HG03135 (cell line): ENCODE results near the gene POLR2A.
"Not testable (repeated sequence)": the region's sequence is repeated elsewhere in the genome, so short reads cannot be mapped to it uniquely, and the experiment has no call there.

Experiments used
- ATAC-seq: cut with Tn5 transposase; IDR thresholded peaks from one replicate; pipeline ENCODE4 v1.9.1; 2021; ENCODE audit warnings: mild to moderate bottlenecking, moderate library complexity; ENCODE audit not compliant: unreplicated experiment

POLR2A gene

GRCh38 chr17:7478276-7479212, 5.6 kb upstream of the POLR2A start:
- no peak for ATAC-seq

DNA sequence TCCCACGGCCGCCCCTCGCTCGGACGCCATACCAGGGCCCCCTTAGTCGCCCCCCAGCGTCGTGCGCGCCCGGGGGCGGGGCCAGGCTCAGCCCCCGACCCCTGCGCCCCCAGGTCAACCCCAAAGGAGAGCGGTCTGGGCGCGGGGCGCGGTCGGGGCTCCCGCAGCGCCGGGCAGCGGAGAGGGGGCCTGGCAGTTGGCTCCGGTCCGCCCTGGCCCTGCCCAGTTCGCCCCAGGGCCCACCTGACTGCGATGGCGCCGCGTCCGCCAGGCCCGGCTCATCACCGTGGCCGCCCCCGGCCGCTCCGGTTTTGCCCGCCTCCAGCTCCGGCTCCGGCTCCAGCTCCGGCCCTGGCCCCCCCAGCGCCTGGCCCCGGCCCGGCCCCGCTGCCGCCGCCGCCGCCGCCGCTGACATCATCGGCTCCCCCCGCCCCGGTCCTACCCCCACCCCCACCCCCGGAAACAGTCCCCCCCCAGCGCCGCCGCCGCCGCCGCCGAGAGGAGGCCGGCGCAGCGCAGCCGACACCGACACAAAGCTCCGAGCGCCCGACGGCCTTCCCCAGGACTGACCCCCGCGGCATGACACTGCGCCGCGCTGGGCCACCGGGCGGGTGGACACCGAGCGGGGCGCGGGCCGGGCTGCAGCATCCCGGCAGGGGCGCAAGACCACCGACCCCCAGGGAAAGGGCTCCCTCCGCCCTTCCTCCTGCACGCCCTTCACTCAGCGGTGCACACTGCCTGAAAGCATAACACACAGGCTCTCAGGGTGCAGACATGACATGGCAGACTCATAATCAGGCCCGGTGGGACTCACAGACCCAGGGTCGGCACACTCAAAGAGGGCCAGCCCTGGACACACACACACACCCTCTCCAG, 4.7 kb upstream of the POLR2A start, which contains the start of gene ZBTB4:
TSS of gene ZBTB4 (minus strand) at position 419 of the 876 bp plus-strand sequence. CDS start 12,830 bp downstream, outside the sequence.
- ATAC-seq: no peak

- ATAC-seq: no peak
Observed at GRCh38 chr17:7480089-7480384, 4.1 kb upstream of the POLR2A start.

DNA sequence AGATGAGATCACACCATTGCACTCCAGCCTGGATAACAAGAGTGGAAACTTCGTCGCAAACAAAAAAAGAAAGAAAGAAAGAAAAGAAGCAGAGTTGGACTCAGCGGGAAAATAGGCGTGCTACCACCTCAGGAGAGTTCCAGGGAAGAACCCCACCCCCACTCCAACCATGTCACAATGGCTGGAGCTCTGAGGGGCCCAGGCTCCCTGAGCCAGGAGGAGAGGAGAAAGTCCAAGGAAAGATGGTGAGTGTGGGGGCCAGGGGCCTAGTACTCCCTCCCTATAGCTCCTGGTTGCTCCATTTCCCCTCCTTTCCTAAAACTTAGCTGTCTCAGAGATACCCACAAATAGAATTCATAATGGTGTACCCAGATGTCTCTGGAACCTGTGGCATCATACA, 2.9 kb upstream of the POLR2A start, which contains the start of gene SLC35G6:
TSS of gene SLC35G6 (plus strand) at position 172 of the 400 bp plus-strand sequence. CDS start at position 243, 71 bp downstream.
- ATAC-seq: not testable (repeated sequence)

GRCh38 chr17:7481842-7482741, 2.1 kb upstream of the POLR2A start:
- not testable (repeated sequence) for ATAC-seq

GRCh38 chr17:7482742-7483088, 1.5 kb upstream of the POLR2A start:
- not testable (repeated sequence) for ATAC-seq

GRCh38 chr17:7483255-7484066, 705 bp upstream of the POLR2A start:
- ATAC-seq: peak; percentile 39

DNA sequence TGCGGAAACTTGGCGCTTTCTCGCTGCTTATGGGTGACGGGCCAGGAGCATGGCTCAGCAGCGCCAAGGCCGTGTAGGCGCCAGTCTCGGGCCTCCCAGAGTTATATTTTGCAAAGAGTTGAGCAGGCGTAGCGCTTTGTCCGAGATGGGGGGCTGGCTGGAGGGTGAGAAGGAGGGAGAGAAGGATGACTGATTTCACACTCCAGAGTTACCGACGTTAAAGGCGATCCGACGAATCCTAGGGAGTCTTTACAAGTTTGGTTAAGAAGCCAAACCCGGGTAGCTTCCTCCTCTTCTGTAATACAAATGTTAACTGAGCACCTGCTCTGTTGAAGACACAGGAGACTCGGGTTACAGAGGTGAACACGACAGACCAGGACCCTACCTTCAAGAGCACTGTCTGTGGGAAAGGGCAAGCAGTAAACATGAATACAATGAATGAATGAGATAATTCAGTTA, 782 bp downstream of the POLR2A start:
- no peak for ATAC-seq

DNA sequence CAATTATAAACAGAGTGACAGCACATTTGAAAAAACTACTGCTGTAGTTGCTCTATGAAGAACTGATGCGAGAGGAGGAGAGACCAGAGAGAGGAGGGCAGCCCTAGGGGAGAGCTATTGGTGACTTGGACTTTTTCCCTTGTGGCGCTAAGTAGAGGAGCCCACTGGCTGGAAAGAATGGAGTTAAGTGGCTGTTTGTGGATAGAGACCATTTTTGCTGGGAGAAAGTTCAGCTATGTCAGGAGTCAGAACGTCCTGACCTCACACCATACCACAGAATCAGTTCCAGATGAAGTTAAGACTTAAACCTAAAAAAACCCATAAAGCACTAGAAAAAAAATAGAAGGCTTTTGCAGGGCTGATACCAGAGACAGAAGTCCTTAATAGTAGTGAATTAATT, 2.0 kb downstream of the POLR2A start:
- ATAC-seq: no peak

DNA sequence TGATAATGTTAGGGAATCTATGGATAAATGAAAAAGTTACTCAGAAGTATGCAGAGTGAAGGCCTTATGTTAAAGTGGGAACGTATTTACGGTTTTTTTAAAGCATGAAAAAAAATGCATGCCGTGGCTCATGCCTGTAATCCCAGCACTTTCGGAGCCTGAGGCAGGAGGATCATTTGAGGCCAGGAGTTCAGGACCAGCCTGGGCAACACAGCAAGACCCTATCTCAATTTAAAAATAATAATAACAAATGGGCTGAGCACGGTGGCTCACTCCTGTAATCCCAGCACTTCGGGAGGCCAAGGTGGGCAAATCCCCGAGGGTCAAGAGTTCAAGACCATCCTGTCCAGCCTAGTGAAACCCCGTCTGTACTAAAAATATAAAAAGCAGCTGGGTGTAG, 6.0 kb downstream of the POLR2A start:
- no peak for ATAC-seq

GRCh38 chr17:7491583-7491982, 7.4 kb downstream of the POLR2A start:
- ATAC-seq: no peak

GRCh38 chr17:7493941-7494340, 9.8 kb downstream of the POLR2A start:
- ATAC-seq: no peak

DNA sequence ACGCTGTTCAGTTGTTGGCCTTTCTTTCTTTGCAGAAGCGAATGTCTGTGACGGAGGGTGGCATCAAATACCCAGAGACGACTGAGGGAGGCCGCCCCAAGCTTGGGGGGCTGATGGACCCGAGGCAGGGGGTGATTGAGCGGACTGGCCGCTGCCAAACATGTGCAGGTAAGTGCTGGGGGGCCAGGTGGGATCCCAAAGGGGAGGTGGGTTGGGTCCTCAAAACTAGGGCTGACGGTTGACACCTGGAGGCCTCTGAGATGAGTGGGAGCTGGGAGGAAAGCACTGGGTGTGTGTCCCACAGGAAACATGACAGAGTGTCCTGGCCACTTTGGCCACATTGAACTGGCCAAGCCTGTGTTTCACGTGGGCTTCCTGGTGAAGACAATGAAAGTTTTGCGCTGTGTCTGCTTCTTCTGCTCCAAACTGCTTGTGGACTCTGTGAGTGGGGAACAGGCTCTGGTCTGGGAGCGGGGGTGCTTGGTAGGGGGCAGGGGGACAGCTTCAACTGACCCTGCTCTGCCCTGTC, 11.8 kb downstream of the POLR2A start:
- no peak for ATAC-seq

DNA sequence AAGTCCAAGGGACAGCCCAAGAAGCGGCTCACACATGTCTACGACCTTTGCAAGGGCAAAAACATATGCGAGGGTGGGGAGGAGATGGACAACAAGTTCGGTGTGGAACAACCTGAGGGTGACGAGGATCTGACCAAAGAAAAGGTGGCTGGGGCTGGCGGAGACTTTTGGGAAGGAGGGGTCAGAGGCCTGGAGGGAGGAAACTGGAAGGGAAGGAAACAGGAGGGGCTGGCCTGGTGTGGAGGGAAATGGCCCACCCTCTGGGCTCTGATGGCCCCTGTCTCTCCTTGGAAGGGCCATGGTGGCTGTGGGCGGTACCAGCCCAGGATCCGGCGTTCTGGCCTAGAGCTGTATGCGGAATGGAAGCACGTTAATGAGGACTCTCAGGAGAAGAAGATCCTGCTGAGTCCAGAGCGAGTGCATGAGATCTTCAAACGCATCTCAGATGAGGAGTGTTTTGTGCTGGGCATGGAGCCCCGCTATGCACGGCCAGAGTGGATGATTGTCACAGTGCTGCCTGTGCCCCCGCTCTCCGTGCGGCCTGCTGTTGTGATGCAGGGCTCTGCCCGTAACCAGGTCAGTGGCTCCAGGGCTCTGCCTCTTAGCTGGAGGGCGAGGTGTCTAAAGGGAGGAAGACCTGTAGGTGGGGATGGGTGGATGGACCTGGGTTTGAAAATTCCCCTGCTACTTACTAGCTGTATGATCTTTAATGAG, 12.5 kb downstream of the POLR2A start:
- ATAC-seq: no peak

- no peak for ATAC-seq
Observed at GRCh38 chr17:7497228-7497627, 13.1 kb downstream of the POLR2A start.

DNA sequence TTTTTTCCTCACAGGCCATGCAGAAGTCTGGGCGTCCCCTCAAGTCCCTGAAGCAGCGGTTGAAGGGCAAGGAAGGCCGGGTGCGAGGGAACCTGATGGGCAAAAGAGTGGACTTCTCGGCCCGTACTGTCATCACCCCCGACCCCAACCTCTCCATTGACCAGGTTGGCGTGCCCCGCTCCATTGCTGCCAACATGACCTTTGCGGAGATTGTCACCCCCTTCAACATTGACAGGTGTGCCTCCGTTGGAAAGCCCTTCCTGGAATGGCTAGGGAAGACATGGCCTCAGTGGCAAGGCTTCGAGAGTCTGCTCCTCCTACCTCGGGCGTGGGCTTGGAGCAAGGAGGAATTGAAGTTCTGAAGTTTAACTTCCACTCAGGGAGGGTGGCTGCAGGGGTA, 13.5 kb downstream of the POLR2A start:
- no peak for ATAC-seq

- no peak for ATAC-seq
Observed at GRCh38 chr17:7499161-7499560, 15.0 kb downstream of the POLR2A start.

DNA sequence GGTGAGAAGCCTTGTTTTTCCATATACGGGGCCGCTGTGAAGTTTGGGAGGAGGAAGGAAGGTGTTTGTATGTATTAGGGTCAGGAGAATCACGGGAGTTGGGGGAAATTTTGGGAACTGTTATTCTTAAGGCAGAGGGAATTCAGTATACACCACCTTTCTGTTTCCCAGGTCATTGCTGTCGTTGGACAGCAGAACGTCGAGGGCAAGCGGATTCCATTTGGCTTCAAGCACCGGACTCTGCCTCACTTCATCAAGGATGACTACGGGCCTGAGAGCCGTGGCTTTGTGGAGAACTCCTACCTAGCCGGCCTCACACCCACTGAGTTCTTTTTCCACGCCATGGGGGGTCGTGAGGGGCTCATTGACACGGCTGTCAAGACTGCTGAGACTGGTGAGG, 17.6 kb downstream of the POLR2A start:
- ATAC-seq: no peak
